Aorta (tissue), 5 donors: ENCODE data around the gene DUS1L. TPM values are rescaled to one million over a fixed set of nuclear protein-coding genes. Genes with fewer than 3 reads are reported as not detected.

Experiments used
- ATAC-seq: fragments of 200-7000 bp; cut with Tn5 transposase; one replicate; pipeline ENCODE4 v1.9.1; 2022; ENCODE audit warnings: moderate library complexity; ENCODE audit not compliant: low FRiP score
- DNase-seq, 2 donors: peaks; one replicate each; pipeline ENCODE4 v3.0.0-alpha.2; 2020
- H3K27ac ChIP-seq, 2 donors: one replicate each; pipeline ENCODE4 v1.5.1; 2013; ENCODE audit warnings: low read length in 2 of 2, mild to moderate bottlenecking in 2 of 2, moderate library complexity in 2 of 2, control low read depth in 1 of 2, inconsistent platforms in 1 of 2, low read depth in 1 of 2
- H3K27me3 ChIP-seq, 2 donors: one replicate each; pipeline ENCODE4 v1.6.1; 2013; ENCODE audit warnings: control low read depth in 1 of 2, low read length in 1 of 2, mild to moderate bottlenecking in 1 of 2, moderate library complexity in 1 of 2; ENCODE audit not compliant: insufficient read depth in 2 of 2, control insufficient read depth in 1 of 2
- H3K36me3 ChIP-seq, 2 donors: one replicate each; pipeline ENCODE4 v1.6.1; 2013; ENCODE audit warnings: control low read depth in 1 of 2, low read length in 1 of 2, mild to moderate bottlenecking in 1 of 2; ENCODE audit not compliant: insufficient read depth in 2 of 2, control insufficient read depth in 1 of 2
- H3K4me1 ChIP-seq, 2 donors: one replicate each; pipeline ENCODE4 v1.6.1; 2013; ENCODE audit warnings: low read length in 2 of 2, control low read depth in 1 of 2, mild to moderate bottlenecking in 1 of 2, moderate library complexity in 1 of 2; ENCODE audit not compliant: insufficient read depth in 2 of 2, control insufficient read depth in 1 of 2
- H3K4me3 ChIP-seq, 2 donors: one replicate each; pipeline ENCODE4 v1.5.1; 2013; ENCODE audit warnings: low read length in 2 of 2, control low read depth in 1 of 2, mild to moderate bottlenecking in 1 of 2
- H3K9me3 ChIP-seq: one replicate; pipeline ENCODE4 v1.6.1; 2013; ENCODE audit warnings: mild to moderate bottlenecking, low read length; ENCODE audit not compliant: control insufficient read depth
- WGBS, 2 donors: extraction: QIAGEN DNeasy Blood & Tissue Kit; methylation state at CpG; one replicate each; pipeline ENCODE4 v1.1.7; 2013; 5-methylcytosine and 5-hydroxymethylcytosine counted together
- intact Hi-C, 2 donors: fragments of 100-400 bp; cut with DNase I; formaldehyde crosslinking; loops; one replicate each; pipeline versions ENCODE4 v1.14.2 to v1.15.0; 2022
- polyA plus RNA-seq, 2 donors: library from polyadenylated mRNA; stranded (reverse); fragments of 200-250 nt; gene quantifications; one replicate each; pipeline ENCODE4 v1.2.3, GENCODE V29; 2013
- total RNA-seq, 2 donors: library from RNA; stranded (reverse); fragmentation: NEBNext Ultra II Directional; extraction: Animal tissue kit (Norgen Biotek cat#: 25700); gene quantifications; one replicate each; pipeline ENCODE4 v1.2.1, GENCODE V29; 2021
- donor health status: healthy with polysubstance abuse.
- donor health status: Bipolar disorder and iron deficiency.
- donor health status: DM: no; HTN: no; CAD: no.
- donor health status: DM: no; HTN: no; CAD: no.
- donor health status: DM: yes; HTN: yes; CAD: no.

DUS1L gene
- total and polyA plus RNA-seq, 4 donors: 43.7 to 143 (median 54.1) TPM

DNA sequence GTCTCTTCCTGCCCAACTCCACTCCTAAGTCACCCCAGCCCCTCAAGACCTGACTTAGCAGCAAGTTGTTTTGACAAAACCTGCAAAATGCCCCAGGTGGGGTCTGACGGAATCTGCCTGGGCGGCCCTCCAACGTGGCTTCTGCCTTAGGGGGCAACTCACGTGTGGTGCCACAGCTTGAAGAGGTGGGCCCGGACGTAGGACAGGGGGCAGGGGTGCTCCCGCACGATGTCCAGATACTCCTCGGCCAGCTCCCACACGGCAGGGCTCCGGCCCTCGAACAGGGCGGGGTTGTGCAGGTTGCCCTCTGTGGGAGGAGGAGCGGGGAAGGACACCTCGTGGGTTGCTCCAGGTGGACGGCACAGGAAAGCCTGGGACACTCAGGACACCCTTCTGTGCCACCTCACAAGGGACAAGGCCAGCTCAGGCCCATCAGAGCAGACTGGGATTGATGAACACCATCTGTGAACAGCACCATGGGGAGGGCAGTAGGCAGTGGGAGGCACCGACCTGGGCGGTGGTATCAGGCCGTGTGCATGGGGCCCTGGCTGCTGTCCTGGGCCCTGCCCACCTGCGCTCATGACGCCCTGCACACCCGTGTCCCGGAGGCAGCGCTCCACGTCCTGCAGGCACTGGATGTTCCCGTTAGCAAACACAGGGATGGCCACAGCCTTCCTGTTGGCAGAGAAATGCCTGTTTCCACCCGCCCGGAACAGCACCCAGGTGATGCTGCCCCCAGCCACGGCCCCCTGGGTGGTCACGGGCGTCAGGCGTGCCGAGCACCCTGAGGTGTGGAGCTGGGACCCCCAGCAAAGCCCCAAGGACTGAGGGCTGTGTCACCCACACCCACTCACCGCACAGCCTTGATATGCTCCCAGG is 4.3 kb downstream of the DUS1L start:
- ATAC-seq (no peak), DNase-seq (no peak)
- intact Hi-C loops: no loop called here
- Histone ChIP-seq H3K9me3 (no peaks in the 10 kb centered on the region), H3K4me3 (no peak overlapping the region), H3K27ac (no peak overlapping the region), H3K27me3 (no peaks in the 10 kb centered on the region), H3K4me1 (no peaks in the 10 kb centered on the region), H3K36me3 (peaks cover 0 to 6% of the 10 kb centered on the region in 2 donors)
- 84 to 86% methylated on average over 34 of the region's 34 CpGs for WGBS, 2 donors

DNA sequence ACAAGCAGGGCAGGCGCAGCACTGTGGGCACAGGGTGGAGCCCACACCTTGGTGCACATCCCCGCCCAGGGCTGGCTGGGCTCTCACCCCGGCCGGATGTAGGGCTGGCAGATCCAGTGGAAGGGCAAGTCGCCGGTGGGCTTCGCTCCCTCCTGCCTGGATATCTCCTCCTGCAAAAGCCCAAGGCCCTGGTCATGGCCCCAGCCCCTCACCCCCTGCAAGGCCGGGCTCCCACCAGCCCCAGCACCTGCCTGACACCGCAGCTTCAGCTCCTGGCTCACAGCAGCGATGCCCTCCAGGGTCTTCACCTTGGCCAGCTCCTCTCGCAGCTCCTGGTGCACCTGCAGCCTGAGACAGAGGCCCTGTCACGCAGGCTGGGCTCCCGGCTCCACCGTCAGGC is 5.0 kb downstream of the DUS1L start:
- Histone ChIP-seq H3K36me3 (peaks cover 0 to 6% of the 10 kb centered on the region in 2 donors), H3K4me3 (no peak overlapping the region), H3K27ac (no peak overlapping the region), H3K9me3 (no peaks in the 10 kb centered on the region), H3K27me3 (no peaks in the 10 kb centered on the region), H3K4me1 (no peaks in the 10 kb centered on the region)
- WGBS, 2 donors: 86 to 88% methylated on average over 9 to 14 of the region's 14 CpGs
- ATAC-seq: no peak
- no peak for DNase-seq
- intact Hi-C loops: no loop called here

DNA sequence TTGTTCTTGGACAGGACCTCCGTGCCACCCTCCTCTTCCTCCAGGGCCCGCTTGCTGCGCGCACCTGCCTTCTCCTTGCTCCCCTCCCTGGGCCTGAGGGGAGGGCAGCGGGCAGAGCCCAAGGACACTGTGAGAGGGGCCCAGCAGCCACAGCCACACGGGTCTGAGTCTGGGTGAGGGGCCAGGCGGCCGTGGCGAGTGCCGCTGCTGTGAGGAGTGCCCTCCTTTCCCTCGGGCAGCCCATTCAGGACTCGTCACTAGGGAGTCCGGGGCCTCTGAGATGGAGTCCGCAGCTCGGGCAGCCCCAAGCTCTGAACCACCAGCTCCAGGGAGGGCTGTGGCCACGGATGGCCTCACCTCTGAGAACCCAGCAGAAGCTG is 5.6 kb downstream of the DUS1L start:
- Histone ChIP-seq H3K27ac (no peak overlapping the region), H3K4me1 (no peaks in the 10 kb centered on the region), H3K27me3 (no peaks in the 10 kb centered on the region), H3K9me3 (no peaks in the 10 kb centered on the region), H3K4me3 (no peak overlapping the region), H3K36me3 (peaks cover 0 to 8% of the 10 kb centered on the region in 2 donors)
- ATAC-seq (no peak), DNase-seq (no peak)
- intact Hi-C loops: no loop called here
- 81 to 85% methylated on average over 15 to 16 of the region's 16 CpGs for WGBS, 2 donors

DNA sequence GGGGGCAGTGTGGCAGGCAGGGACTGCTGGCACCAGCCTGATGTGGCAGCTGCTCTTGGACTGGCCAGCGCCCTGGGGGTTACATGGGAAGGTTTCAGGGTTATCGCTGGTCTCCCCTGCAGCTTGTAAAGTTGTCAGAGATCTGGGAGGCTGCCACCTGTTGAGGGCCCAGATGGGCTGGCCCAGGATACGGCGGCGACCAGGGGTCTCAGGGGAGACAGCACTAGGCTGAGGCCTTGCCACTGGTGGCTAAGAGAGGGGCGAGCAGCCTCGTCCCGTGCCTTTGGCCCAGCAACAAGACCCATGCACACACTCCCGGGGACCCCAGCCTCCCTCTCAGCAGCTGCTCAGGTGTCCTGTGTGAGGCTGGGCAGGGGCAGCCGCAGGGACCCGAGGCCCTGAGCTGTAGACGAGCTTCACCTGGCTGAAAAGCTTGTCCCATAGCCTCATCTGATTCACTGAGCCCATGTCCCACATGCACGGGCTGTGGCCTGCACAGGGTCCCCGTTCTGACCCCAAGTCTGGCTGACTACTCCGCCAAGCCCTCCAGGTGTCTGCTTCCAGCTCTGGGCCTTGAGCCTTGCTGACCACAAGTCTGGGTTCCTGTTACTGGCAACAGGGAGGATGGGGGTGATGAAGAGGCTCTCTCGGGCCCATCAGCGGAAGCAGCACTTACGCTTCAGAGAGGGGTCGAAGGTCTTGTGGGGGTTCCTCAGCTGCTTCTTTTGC is 6.2 kb downstream of the DUS1L start:
- Histone ChIP-seq H3K36me3 (peaks cover 0 to 8% of the 10 kb centered on the region in 2 donors), H3K27me3 (no peaks in the 10 kb centered on the region), H3K27ac (no peak overlapping the region), H3K4me1 (no peaks in the 10 kb centered on the region), H3K4me3 (no peak overlapping the region), H3K9me3 (no peaks in the 10 kb centered on the region)
- no peak for DNase-seq
- 69 to 72% methylated on average over 19 of the region's 19 CpGs for WGBS, 2 donors
- no peak for ATAC-seq
- intact Hi-C loops: no loop called here

DNA sequence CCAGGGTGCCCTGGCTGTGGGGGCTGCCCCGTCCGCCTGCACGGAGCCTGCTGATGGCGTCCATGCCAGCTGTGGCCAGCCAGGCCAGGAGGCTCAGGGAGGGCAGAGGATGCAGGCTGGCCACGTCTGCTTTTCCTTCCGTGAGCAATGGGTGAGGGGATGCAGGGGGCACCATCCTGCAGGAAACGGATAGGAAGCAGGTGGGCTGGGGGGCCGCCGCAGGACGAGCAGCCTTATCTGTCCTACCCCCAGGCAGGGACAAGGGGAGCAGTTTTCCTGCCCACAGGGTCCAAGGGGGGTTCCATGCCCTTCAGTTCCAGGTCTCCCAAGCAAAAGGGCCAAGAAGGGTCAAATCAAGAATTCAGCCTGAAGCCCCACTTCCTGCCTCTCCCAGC is 6.8 kb downstream of the DUS1L start:
- 68 to 69% methylated on average over 10 of the region's 10 CpGs for WGBS, 2 donors
- ATAC-seq (no peak), DNase-seq (no peak)
- intact Hi-C loops: no loop called here
- H3K4me3 ChIP-seq: no peak overlapping the region
- H3K4me1 ChIP-seq: no peaks in the 10 kb centered on the region
- no peak overlapping the region for H3K27ac ChIP-seq
- H3K27me3 ChIP-seq: no peaks in the 10 kb centered on the region
- H3K36me3 ChIP-seq: peaks cover 0 to 8% of the 10 kb centered on the region in 2 donors
- H3K9me3 ChIP-seq: no peaks in the 10 kb centered on the region

DNA sequence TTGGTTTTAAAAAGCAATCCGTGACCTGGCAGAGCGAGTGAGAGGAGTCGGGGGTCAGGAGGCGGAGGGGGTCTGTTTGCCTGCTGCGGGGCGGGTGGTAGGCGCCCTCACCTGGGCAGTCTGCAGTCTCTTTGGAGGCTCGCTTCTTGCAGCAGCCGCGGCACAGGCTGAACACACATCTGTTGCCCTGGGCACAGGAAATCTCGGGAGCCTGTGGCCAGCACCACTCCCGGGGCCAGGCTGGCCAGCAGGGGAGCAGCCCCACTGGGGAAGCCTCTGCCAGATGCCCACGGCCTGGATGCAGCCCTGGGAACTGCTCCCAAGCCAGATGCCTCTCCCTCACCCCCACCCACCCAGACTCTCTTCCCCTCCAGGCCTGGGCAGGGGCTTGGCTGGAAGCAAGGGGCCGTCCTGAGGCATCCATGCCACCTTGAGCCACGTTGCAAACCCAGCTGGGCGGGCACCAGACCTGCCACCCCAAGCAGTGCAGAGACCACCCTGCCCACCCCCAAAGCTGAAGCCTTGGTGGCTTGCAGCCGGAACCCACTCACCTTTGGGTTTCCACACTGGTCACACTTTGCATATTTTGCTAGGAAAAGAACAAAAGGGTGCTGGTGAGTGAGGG is 7.3 kb downstream of the DUS1L start:
- H3K27me3 ChIP-seq: no peaks in the 10 kb centered on the region
- intact Hi-C loops: no loop called here
- no peaks in the 10 kb centered on the region for H3K9me3 ChIP-seq
- peaks cover 0 to 8% of the 10 kb centered on the region in 2 donors for H3K36me3 ChIP-seq
- DNase-seq (no peak), ATAC-seq (no peak)
- 68 to 74% methylated on average over 16 to 17 of the region's 17 CpGs for WGBS, 2 donors
- H3K4me3 ChIP-seq: no peak overlapping the region
- no peaks in the 10 kb centered on the region for H3K4me1 ChIP-seq
- no peak overlapping the region for H3K27ac ChIP-seq

DNA sequence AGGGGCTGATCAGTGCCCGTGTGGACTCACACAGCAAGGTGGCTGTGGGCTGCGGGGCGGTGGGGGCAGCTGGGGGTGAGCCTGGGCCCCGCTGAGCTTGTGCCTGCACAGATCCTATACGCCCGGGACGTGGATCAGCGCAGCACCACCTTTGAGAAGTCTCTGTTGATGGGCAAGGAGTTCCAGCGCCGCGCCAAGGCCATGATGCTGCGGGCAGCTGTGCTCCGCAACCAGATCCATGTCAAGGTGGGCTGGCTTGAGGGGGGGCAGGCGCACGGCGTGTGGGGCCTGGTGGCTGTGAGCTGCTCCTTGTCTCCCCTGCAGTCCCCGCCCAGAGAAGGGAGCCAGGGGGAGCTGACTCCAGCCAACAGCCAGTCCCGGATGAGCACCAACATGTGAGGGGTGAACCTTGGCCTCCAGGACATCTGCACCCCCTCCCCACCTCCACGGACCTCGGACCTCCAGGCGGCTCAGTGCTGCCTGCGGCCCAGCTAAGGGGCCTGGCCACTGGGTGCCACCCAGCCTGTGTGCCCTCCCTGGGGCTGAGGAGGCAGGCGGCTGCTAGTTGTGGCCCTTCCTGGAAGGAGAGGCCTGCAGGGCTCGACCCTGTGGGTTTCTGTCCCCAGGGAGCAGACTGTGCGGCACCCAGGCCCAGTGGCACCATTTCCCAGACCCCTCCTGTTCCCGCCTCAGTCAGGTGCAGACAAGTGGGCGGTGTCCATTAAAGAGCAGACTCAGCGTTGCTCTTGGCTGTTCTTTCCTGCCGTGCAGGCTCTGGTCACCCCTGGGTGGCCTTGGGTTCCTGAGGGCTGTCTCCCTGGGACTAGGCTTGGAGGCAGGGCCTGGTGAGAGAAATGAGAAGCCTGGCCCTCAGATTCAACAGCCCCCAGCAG is 8.6 kb downstream of the DUS1L start:
- Histone ChIP-seq H3K36me3 (peaks cover 0 to 8% of the 10 kb centered on the region in 2 donors), H3K4me3 (no peak overlapping the region), H3K4me1 (no peaks in the 10 kb centered on the region), H3K9me3 (no peaks in the 10 kb centered on the region), H3K27ac (no peak overlapping the region), H3K27me3 (no peaks in the 10 kb centered on the region)
- intact Hi-C loops: no loop called here
- DNase-seq: no peak
- WGBS, 2 donors: 76 to 78% methylated on average over 26 to 29 of the region's 29 CpGs
- no peak for ATAC-seq
